OCI-LY1 (cell line): Measurements from ENCODE around the gene RAB30.

ENCODE experiments used
- H2AFZ ChIP-seq: fragments of 200-600 bp; sonication (generic), shearing (Covaris generic); 2 replicates; pipeline ENCODE4 v1.6.0; 2014; ENCODE audit warnings: antibody characterized with exemption, mild to moderate bottlenecking, low read length
- H3F3A ChIP-seq: fragments of 200-600 bp; sonication (generic), shearing (Covaris generic); 2 replicates; pipeline ENCODE4 v1.6.0; 2014; ENCODE audit warnings: mild to moderate bottlenecking, antibody characterized with exemption, low read length, moderate library complexity; ENCODE audit not compliant: insufficient read depth
- H3K27ac ChIP-seq: fragments of 200-600 bp; sonication (generic); 2 replicates; pipeline ENCODE4 v1.5.1; 2014; ENCODE audit warnings: low read length, mixed run types, mild to moderate bottlenecking, low read depth; ENCODE audit not compliant: poor library complexity, severe bottlenecking
- H3K27me3 ChIP-seq: fragments of 200-600 bp; sonication (generic); 2 replicates; pipeline ENCODE4 v1.6.0; 2014; ENCODE audit warnings: antibody characterized with exemption, mild to moderate bottlenecking, low read length, moderate library complexity; ENCODE audit not compliant: insufficient read depth
- H3K36me3 ChIP-seq: fragments of 200-600 bp; sonication (generic); 2 replicates; pipeline ENCODE4 v1.6.1; 2014; ENCODE audit warnings: mild to moderate bottlenecking, antibody characterized with exemption, low read length, moderate library complexity, mixed read lengths; ENCODE audit not compliant: insufficient read depth
- H3K4me1 ChIP-seq: fragments of 200-600 bp; sonication (generic); 2 replicates; pipeline ENCODE4 v1.5.1; 2014; ENCODE audit warnings: mild to moderate bottlenecking, low read length, moderate library complexity; ENCODE audit not compliant: insufficient read depth, severe bottlenecking
- H3K4me2 ChIP-seq: fragments of 200-600 bp; sonication (generic), shearing (Covaris generic); 2 replicates; pipeline ENCODE4 v1.6.1; 2014; ENCODE audit warnings: low read length
- H3K4me3 ChIP-seq: fragments of 200-600 bp; sonication (generic); 2 replicates; pipeline ENCODE4 v1.5.1; 2014; ENCODE audit warnings: low read length, low read depth, mild to moderate bottlenecking, mixed read lengths; ENCODE audit not compliant: poor library complexity, severe bottlenecking
- H3K79me2 ChIP-seq: fragments of 200-600 bp; shearing (Covaris generic); 2 replicates; pipeline ENCODE4 v1.6.1; 2016; ENCODE audit warnings: mixed run types, low read length, mixed read lengths; ENCODE audit not compliant: insufficient read depth
- H3K9ac ChIP-seq: fragments of 200-600 bp; sonication (generic), shearing (Covaris generic); 2 replicates; pipeline ENCODE4 v1.6.1; 2014; ENCODE audit warnings: mild to moderate bottlenecking, low read length, mixed read lengths
- H3K9me2 ChIP-seq: fragments of 200-600 bp; sonication (generic), shearing (Covaris generic); 2 replicates; pipeline ENCODE4 v1.6.1; 2014; ENCODE audit warnings: low read depth, mild to moderate bottlenecking, low read length, mixed read lengths
- H3K9me3 ChIP-seq: fragments of 200-600 bp; shearing (Covaris generic); 2 replicates; pipeline ENCODE4 v1.6.1; 2014; ENCODE audit warnings: low read length, mixed read lengths
- H4K20me1 ChIP-seq: fragments of 200-600 bp; sonication (generic), shearing (Covaris generic); 2 replicates; pipeline ENCODE4 v1.6.0; 2016; ENCODE audit warnings: mild to moderate bottlenecking, low read length; ENCODE audit not compliant: insufficient read depth
- EZH2 ChIP-seq: fragments of 200-600 bp; sonication (generic), shearing (Covaris generic); IDR thresholded peaks from 2 replicates; pipeline ENCODE4 v1.8.0; 2017; ENCODE audit warnings: borderline replicate concordance, mixed run types, mild to moderate bottlenecking, antibody characterized with exemption, low read length, moderate library complexity, mixed read lengths
- TF ChIP-seq, protein P1 (sequence below): fragments of 200-600 bp; sonication (generic), shearing (Covaris generic); IDR thresholded peaks from 2 replicates; pipeline ENCODE4 v1.5.1; 2017; ENCODE audit warnings: mild to moderate bottlenecking, antibody characterized with exemption, low read length, moderate library complexity, mixed read lengths

RAB30 gene

DNA sequence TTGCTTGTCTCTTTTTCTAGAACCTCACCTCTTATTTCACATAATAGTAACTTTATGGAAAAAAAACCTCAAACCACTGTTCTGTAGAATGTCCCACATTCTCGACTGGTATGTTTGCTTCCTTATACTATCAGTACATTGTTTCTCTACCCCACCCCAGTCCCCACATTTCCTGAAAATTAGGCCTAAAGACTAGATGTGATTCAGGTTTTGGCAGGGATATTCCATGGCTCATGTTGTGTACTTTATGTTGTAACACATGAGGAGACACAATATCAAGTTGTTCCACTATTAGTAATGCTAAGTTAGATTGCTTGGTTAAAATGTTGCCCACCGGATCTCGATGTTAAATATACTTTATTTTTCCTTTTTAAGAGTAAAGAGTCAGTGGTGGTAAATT is 135.4 kb downstream of the RAB30 start:
- Histone ChIP-seq H3K4me1 (peaks cover 2% of the 10 kb centered on the region), H3K9me2 (no peaks in the 10 kb centered on the region), H3F3A (no peaks in the 10 kb centered on the region), H3K9me3 (no peaks in the 10 kb centered on the region), H3K4me3 (no peak overlapping the region), H3K4me2 (no peak overlapping the region), H3K79me2 (no peaks in the 10 kb centered on the region), H3K9ac (no peak overlapping the region), H4K20me1 (no peaks in the 10 kb centered on the region), H3K36me3 (peaks cover 49% of the 10 kb centered on the region), H3K27me3 (no peaks in the 10 kb centered on the region), H3K27ac (no peak overlapping the region), H2AFZ (no peak overlapping the region)
- no peak for TF ChIP-seq EZH2
- TF ChIP-seq, protein P1, sequence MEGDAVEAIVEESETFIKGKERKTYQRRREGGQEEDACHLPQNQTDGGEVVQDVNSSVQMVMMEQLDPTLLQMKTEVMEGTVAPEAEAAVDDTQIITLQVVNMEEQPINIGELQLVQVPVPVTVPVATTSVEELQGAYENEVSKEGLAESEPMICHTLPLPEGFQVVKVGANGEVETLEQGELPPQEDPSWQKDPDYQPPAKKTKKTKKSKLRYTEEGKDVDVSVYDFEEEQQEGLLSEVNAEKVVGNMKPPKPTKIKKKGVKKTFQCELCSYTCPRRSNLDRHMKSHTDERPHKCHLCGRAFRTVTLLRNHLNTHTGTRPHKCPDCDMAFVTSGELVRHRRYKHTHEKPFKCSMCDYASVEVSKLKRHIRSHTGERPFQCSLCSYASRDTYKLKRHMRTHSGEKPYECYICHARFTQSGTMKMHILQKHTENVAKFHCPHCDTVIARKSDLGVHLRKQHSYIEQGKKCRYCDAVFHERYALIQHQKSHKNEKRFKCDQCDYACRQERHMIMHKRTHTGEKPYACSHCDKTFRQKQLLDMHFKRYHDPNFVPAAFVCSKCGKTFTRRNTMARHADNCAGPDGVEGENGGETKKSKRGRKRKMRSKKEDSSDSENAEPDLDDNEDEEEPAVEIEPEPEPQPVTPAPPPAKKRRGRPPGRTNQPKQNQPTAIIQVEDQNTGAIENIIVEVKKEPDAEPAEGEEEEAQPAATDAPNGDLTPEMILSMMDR: no peak

DNA sequence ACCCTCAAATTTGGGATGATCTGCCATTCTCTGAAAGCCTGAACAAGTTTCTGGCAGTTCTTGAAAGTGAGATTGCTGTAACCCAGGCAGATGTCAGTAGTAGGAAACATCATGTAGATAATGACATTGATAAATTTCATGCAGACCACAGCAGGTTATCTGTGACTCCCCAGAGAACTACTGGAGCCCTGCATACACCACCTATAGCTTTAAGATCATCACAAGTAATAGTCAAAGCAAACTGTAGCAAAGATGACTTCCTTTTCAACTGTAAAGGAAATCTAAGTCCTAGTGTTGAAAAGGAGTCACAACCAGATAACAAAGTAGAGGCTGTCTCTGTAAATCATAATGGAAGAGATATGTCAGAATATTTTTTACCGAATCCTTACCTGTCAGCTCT is 139.1 kb downstream of the RAB30 start:
- H3K4me1 ChIP-seq: peaks cover 31% of the 10 kb centered on the region
- H3K9me2 ChIP-seq: no peaks in the 10 kb centered on the region
- H3K79me2 ChIP-seq: no peaks in the 10 kb centered on the region
- TF ChIP-seq EZH2: no peak
- TF ChIP-seq, protein P1: no peak
- no peaks in the 10 kb centered on the region for H4K20me1 ChIP-seq
- no peak overlapping the region for H2AFZ ChIP-seq
- H3K4me2 ChIP-seq: no peak overlapping the region
- H3K36me3 ChIP-seq: peaks cover 58% of the 10 kb centered on the region
- no peaks in the 10 kb centered on the region for H3F3A ChIP-seq
- H3K9ac ChIP-seq: no peak overlapping the region
- H3K4me3 ChIP-seq: no peak overlapping the region
- no peaks in the 10 kb centered on the region for H3K9me3 ChIP-seq
- H3K27me3 ChIP-seq: no peaks in the 10 kb centered on the region
- no peak overlapping the region for H3K27ac ChIP-seq

DNA sequence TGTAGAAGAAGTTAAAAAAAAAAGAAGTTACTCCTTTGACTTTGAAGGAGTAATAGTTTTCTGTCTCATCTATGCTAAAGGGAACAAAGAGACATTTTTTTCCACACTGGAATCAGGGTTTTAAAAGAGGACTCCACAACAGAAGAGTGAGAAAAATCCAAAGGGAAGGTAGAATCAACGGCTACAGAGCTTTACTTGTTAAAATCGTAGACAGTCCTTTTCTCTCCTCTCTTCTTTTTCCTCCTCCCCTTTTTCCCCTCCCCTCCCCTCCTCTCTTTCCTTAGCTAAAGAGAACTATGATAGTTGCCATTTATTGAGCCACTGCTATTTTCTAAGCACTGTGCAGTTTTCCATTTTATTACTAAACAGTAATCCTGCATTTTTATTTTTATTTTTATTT is 141.0 kb downstream of the RAB30 start:
- Histone ChIP-seq H3K36me3 (peaks cover 60% of the 10 kb centered on the region), H3K4me1 (peaks cover 34% of the 10 kb centered on the region), H3F3A (no peaks in the 10 kb centered on the region), H3K9ac (peak overlapping the region; percentile 64), H3K4me2 (peak overlapping the region; percentile 50), H2AFZ (0 out of 2 replicates have a peak overlapping the region, but pooled peaks have one; percentile 50), H3K79me2 (no peaks in the 10 kb centered on the region), H3K9me3 (no peaks in the 10 kb centered on the region), H3K27ac (peak overlapping the region; percentile 90), H3K27me3 (no peaks in the 10 kb centered on the region), H3K4me3 (no peak overlapping the region), H3K9me2 (no peaks in the 10 kb centered on the region), H4K20me1 (no peaks in the 10 kb centered on the region)
- no peak for TF ChIP-seq EZH2

DNA sequence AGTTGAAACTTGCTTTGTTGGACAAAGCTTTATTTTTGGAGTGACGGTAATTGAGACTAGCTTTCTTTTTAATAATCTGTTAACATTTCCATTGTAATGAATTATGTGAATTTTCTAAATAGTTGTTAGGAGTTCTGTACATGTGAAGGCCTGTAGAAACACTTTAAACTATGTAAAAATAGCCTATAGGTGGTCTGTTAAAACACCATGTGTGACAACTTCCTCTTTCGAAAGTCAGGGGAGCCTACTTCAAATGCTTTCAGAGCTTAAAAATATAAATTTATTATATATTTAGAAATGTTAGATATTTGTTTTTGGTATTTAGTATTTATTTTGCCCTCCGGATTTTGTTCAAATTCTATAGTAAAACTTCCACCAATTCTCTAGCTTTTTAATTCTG is 141.5 kb downstream of the RAB30 start:
- Histone ChIP-seq H3K27me3 (no peaks in the 10 kb centered on the region), H3K4me2 (peak overlapping the region; percentile 54), H4K20me1 (no peaks in the 10 kb centered on the region), H3K9me2 (no peaks in the 10 kb centered on the region), H3K9ac (peak overlapping the region; percentile 64), H3K79me2 (no peaks in the 10 kb centered on the region), H2AFZ (no peak overlapping the region), H3K4me3 (peak overlapping the region; percentile 3), H3K27ac (peak overlapping the region; percentile 90), H3F3A (no peaks in the 10 kb centered on the region), H3K36me3 (peaks cover 60% of the 10 kb centered on the region), H3K9me3 (no peaks in the 10 kb centered on the region), H3K4me1 (peaks cover 34% of the 10 kb centered on the region)
- TF ChIP-seq, protein P1: no peak
- no peak for TF ChIP-seq EZH2
